Fibroblast of the conjunctiva (primary cell): ENCODE results near the gene CCS.
"Not testable (repeated sequence)": the region's sequence is repeated elsewhere in the genome, so short reads cannot be mapped to it uniquely, and the experiment has no call there.

Experiments
- DNase-seq: peaks from one replicate; pipeline ENCODE4 v3.0.0-alpha.2; 2010; ENCODE audit warnings: low read depth

CCS gene, protein sequence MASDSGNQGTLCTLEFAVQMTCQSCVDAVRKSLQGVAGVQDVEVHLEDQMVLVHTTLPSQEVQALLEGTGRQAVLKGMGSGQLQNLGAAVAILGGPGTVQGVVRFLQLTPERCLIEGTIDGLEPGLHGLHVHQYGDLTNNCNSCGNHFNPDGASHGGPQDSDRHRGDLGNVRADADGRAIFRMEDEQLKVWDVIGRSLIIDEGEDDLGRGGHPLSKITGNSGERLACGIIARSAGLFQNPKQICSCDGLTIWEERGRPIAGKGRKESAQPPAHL

GRCh38 chr11:66592457-66593302 is at the start of gene CCS, which contains the start of gene CCDC87:
CCS (plus strand) TSS chr11:66593185; CDS start chr11:66593262, 77 bp downstream.
CCDC87 (minus strand) TSS chr11:66593063; CDS start chr11:66593015, 48 bp downstream.
- peak; percentile 94 for DNase-seq

- peak; percentile 12 for DNase-seq
These were observed 49.5 kb upstream of the CCS start for GRCh38 chr11:66543263-66544107.

GRCh38 chr11:66544952-66545351 is 48.0 kb upstream of the CCS start:
- not testable (repeated sequence) for DNase-seq

GRCh38 chr11:66545701-66546367 is 47.2 kb upstream of the CCS start, which contains the start of gene ZDHHC24:
ZDHHC24 (minus strand) TSS chr11:66546048; CDS start chr11:66546003, 45 bp downstream.
- DNase-seq: peak; percentile 94

DNA sequence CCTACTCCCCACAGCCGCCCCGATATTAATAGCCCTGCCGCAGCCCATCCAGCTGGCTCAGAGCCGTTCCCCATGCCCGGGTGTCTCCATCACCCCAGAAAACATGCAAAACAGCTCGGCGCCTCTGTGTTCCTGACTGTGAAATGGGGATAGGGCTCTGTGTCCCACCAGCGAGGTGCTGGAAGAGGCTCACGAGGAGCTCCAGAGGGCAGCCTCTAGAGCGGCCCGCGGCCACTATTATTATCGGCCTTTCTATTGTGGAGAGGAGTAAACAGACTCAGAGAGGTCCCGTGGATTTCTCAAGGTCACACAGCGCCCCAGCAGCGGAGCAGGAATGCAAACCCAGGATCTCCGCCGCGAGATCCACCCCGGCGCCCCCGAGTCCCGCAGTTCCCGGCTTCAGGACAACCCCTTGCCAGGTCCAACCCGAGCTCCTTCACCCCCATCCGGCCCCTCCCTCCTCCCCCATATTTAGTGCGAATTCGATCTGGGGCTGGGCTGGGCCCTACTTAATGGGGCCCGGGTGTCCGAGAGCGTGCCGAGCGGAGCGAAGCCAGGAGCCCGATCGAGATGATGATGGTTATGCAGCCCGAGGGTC is 46.5 kb upstream of the CCS start, which contains the start of gene ACTN3:
ACTN3 (plus strand) TSS at position 536 of the 598 bp plus-strand sequence; CDS start at position 571, 35 bp downstream.
- DNase-seq: no peak

DNA sequence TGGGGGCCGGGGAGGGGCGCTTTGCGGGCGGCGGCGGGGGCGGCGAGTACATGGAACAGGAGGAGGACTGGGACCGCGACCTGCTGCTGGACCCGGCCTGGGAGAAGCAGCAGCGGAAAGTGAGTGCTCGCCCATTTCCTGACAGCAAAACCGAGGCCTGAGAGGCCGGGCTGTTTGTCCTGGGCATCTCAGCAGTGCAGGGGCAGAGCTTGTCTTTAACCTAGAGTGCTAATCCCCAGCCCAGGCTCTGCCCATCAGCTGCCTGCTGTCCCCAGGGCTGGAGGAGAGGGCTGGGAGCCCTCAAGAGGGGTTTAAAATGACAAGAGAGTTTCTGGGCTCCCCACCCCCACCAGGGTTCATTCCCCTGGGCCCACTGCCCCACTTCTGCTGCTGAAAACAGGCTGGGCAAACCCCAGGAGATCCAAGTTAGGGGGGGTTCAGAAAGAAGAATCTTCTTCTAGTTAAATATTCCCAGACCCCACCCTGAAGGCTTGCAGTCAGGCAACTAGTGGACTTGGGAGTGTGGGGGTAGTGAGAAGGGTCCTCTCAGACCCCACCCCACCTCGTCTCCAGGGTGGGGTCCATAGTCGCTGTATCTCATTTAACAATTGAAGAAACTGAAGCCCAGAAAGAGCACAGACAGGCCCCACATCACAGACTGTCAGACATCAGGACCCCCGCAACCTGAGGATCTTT is 45.9 kb upstream of the CCS start:
- DNase-seq: no peak

- no peak for DNase-seq
These were observed 45.3 kb upstream of the CCS start for GRCh38 chr11:66547662-66548009.

- DNase-seq: no peak
These were observed 44.9 kb upstream of the CCS start for GRCh38 chr11:66548041-66548440.

DNA sequence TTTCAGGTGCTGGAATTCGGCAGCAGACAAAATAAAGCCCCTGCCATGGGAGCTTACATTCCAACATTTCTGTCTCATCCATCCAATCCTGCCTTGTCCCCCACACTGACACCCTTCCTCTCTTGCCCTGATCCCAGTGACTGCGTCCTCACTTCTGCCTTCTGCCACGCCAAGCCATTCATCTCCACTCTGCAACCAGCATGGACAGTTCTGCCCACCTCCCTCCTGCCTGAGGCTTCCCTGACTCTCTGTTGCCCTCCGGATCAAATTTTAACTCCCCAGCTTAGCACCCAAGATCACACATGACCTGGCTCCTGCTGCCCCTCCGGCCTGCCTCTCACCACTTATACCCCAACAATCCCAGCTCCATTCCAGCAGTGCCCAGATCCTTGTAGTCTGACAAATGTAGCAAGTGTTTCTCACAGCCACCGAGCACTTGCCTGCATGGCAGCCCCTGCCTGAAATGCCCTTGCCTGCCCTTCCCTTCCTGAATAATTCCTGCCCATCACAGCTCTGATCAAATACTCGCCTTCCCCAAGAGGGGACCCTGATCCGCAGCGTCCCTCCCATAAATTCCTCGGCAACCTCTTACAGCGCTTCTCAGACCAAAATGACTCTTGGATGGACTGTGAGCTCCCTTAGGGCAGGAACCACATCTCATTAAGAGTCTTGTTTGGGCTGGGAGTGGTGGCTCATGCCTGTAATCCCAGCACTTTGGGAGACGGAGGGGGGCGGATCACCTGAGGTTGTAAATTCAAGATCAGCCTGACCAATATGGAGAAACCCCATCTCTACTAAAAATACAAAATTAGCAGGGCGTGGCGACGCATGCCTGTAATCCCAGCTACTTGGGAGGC is 44.0 kb upstream of the CCS start:
- no peak for DNase-seq

GRCh38 chr11:66549696-66550095 is 43.3 kb upstream of the CCS start:
- no peak for DNase-seq

DNA sequence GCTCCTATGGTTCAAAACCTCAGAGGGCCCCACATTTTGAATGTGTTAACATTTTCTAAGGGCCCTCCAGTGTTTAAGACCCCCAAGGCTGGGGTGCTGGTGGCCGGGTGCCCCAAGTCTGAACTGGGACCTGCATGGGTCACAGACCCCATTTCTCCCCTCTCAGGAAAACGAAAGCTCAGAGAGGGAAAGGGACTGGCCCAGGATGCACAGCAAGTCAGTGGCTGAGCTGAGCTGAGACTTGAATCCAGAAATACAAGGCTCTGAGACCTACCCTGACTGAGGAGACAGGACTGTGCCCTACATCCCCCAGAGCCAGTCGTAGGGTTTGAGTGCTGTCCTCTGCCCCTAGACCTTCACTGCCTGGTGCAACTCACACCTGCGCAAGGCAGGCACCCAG is 42.1 kb upstream of the CCS start:
- DNase-seq: no peak

GRCh38 chr11:66554602-66555001 is 38.4 kb upstream of the CCS start:
- no peak for DNase-seq

DNA sequence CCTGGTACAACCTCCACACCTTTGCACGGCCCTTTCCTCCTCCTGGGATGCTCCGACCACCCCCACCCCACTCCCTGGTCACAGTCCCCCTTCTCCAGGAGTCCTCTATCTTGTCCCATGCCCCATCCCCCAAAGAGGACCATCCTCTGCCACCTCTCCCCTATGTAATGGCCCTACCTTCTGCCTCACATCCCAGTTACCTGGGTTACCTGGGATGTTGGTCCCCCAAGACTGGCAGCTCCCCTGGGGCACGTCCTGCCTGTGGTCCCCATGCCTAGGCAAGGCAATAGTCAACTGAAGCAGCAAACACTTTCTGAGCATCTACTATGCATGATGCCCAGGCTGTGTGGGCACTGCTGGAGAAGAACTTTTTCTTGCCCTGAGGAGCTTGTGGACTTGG is 37.6 kb upstream of the CCS start:
- DNase-seq: no peak

DNA sequence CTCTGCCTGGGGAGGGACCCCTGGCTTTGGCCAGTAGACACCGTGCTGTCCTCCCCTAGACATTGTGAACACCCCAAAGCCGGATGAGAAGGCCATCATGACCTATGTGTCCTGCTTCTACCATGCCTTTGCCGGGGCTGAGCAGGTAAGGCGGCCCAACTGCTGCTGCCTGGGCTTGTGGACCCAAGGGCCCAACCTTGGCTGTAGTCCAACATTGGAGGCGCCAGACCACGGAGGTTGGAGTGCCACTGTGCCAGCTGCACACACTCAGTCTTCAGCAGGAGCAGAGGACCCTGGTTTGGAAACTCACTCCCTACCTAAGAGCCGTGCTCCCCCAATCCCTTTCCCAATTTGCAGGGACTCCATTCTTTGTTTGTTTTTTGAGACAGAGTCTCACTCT is 36.9 kb upstream of the CCS start:
- no peak for DNase-seq

- no peak for DNase-seq
These were observed 35.2 kb upstream of the CCS start for GRCh38 chr11:66557733-66558326.

GRCh38 chr11:66559142-66559865 is 33.7 kb upstream of the CCS start:
- DNase-seq: no peak

- DNase-seq: no peak
These were observed 32.9 kb upstream of the CCS start for GRCh38 chr11:66559866-66560676.
